Liver (tissue), 3 donors: ENCODE measurements around the gene DYNC1LI2.

Source experiments
- EGR1 ChIP-seq, 2 donors: IDR thresholded peaks; 2 replicates each; pipeline ENCODE4 v1.6.1; 2016 to 2018; ENCODE audit warnings: antibody characterized with exemption in 2 of 2, low read depth in 2 of 2
- FOXA1 ChIP-seq: IDR thresholded peaks from 2 replicates; pipeline ENCODE4 v1.6.1; 2016; ENCODE audit warnings: antibody characterized with exemption
- GABPA ChIP-seq, 2 donors: IDR thresholded peaks in 1 of 2; conservative IDR thresholded peaks in 1 of 2; 2 replicates each; pipeline ENCODE4 v1.6.1; 2016; ENCODE audit warnings: antibody characterized with exemption in 2 of 2, mild to moderate bottlenecking in 1 of 2, moderate library complexity in 1 of 2
- HNF4A ChIP-seq, 2 donors: conservative IDR thresholded peaks; 2 replicates each; pipeline ENCODE4 v1.6.1; 2016; ENCODE audit warnings: antibody characterized with exemption in 2 of 2, mild to moderate bottlenecking in 2 of 2
- HNF4G ChIP-seq: IDR thresholded peaks from 2 replicates; pipeline ENCODE4 v1.6.1; 2016; ENCODE audit warnings: antibody characterized with exemption
- JUND ChIP-seq, 2 donors: IDR thresholded peaks; 2 replicates each; pipeline ENCODE4 v1.6.1; 2016; ENCODE audit warnings: antibody characterized with exemption in 2 of 2
- RAD21 ChIP-seq, 2 donors: IDR thresholded peaks; 2 replicates each; pipeline ENCODE4 v1.6.1; 2016; ENCODE audit warnings: antibody characterized with exemption in 2 of 2, mild to moderate bottlenecking in 2 of 2
- RXRA ChIP-seq, 2 donors: IDR thresholded peaks; 2 replicates each; pipeline ENCODE4 v1.6.1; 2017 to 2018; ENCODE audit warnings: antibody characterized with exemption in 2 of 2, mild to moderate bottlenecking in 1 of 2
- SP1 ChIP-seq: IDR thresholded peaks from 2 replicates; pipeline ENCODE4 v1.6.1; 2018; ENCODE audit warnings: antibody characterized with exemption, mild to moderate bottlenecking
- TAF1 ChIP-seq: conservative IDR thresholded peaks from 2 replicates; pipeline ENCODE4 v1.6.1; 2016; ENCODE audit warnings: antibody characterized with exemption, mild to moderate bottlenecking
- YY1 ChIP-seq: IDR thresholded peaks from 2 replicates; pipeline ENCODE4 v1.6.1; 2016; ENCODE audit warnings: antibody characterized with exemption, mild to moderate bottlenecking
- TF ChIP-seq, protein P1 (sequence below): fragments of 150-350 bp; IDR thresholded peaks from 2 replicates; pipeline ENCODE4 v1.5.1; 2017; ENCODE audit warnings: improper control_type of control experiment, low read depth, low read length; ENCODE audit not compliant: missing input control
- TF ChIP-seq, protein P2 (sequence below): IDR thresholded peaks from 2 replicates; pipeline ENCODE4 v1.6.1; 2016; ENCODE audit warnings: antibody characterized with exemption, mild to moderate bottlenecking
- TF ChIP-seq, protein P3 (sequence below): IDR thresholded peaks from 2 replicates; pipeline ENCODE4 v1.6.1; 2016; ENCODE audit warnings: antibody characterized with exemption
- donor health status: healthy.
- donor health status: healthy.

DNA sequence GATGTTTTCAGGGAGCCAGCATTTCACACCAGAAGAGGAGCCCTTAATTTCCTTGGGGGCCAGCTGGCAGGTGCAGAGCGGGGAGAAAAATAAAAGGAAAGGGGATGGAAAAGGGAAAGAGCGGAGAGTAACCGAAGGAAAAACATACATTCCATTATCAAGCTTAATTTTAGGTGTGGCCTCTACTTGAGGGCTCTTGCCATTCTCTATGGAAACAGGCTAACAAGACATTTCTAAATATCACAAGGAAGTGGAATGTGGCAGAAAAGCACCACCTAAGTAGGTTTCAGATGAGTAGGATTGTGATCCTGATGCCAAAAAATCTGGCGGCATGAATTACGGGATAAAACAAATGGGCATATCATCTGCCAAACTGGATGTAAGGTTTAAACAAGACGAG, 970 bp upstream of the DYNC1LI2 start:
- TF ChIP-seq, protein P1, sequence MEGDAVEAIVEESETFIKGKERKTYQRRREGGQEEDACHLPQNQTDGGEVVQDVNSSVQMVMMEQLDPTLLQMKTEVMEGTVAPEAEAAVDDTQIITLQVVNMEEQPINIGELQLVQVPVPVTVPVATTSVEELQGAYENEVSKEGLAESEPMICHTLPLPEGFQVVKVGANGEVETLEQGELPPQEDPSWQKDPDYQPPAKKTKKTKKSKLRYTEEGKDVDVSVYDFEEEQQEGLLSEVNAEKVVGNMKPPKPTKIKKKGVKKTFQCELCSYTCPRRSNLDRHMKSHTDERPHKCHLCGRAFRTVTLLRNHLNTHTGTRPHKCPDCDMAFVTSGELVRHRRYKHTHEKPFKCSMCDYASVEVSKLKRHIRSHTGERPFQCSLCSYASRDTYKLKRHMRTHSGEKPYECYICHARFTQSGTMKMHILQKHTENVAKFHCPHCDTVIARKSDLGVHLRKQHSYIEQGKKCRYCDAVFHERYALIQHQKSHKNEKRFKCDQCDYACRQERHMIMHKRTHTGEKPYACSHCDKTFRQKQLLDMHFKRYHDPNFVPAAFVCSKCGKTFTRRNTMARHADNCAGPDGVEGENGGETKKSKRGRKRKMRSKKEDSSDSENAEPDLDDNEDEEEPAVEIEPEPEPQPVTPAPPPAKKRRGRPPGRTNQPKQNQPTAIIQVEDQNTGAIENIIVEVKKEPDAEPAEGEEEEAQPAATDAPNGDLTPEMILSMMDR = no peak
- no peak for TF ChIP-seq EGR1 (IDR thresholded peaks at IDR 0.05; ENCODE audit: low read depth in 2 of 2)
- no peak for TF ChIP-seq GABPA (IDR thresholded peaks at IDR 0.05 in 1 of 2, conservative IDR thresholded peaks at IDR 0.05 in 1 of 2)
- TF ChIP-seq, protein P2, sequence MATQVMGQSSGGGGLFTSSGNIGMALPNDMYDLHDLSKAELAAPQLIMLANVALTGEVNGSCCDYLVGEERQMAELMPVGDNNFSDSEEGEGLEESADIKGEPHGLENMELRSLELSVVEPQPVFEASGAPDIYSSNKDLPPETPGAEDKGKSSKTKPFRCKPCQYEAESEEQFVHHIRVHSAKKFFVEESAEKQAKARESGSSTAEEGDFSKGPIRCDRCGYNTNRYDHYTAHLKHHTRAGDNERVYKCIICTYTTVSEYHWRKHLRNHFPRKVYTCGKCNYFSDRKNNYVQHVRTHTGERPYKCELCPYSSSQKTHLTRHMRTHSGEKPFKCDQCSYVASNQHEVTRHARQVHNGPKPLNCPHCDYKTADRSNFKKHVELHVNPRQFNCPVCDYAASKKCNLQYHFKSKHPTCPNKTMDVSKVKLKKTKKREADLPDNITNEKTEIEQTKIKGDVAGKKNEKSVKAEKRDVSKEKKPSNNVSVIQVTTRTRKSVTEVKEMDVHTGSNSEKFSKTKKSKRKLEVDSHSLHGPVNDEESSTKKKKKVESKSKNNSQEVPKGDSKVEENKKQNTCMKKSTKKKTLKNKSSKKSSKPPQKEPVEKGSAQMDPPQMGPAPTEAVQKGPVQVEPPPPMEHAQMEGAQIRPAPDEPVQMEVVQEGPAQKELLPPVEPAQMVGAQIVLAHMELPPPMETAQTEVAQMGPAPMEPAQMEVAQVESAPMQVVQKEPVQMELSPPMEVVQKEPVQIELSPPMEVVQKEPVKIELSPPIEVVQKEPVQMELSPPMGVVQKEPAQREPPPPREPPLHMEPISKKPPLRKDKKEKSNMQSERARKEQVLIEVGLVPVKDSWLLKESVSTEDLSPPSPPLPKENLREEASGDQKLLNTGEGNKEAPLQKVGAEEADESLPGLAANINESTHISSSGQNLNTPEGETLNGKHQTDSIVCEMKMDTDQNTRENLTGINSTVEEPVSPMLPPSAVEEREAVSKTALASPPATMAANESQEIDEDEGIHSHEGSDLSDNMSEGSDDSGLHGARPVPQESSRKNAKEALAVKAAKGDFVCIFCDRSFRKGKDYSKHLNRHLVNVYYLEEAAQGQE = no peak
- TF ChIP-seq SP1 = no peak
- TF ChIP-seq YY1 = no peak
- no peak for TF ChIP-seq RAD21 (IDR thresholded peaks at IDR 0.05)
- TF ChIP-seq JUND (IDR thresholded peaks at IDR 0.05) = no peak
- TF ChIP-seq, protein P3, sequence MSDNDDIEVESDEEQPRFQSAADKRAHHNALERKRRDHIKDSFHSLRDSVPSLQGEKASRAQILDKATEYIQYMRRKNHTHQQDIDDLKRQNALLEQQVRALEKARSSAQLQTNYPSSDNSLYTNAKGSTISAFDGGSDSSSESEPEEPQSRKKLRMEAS = no peak
- no peak for TF ChIP-seq HNF4A (conservative IDR thresholded peaks at IDR 0.05)
- TF ChIP-seq HNF4G = no peak
- no peak for TF ChIP-seq TAF1
- TF ChIP-seq RXRA (IDR thresholded peaks at IDR 0.05) = no peak
- no peak for TF ChIP-seq FOXA1
